Measurements from ENCODE around the gene BARHL1.

Gene BARHL1

GRCh38 chr9:132610661-132611060 is 28.3 kb downstream of the BARHL1 start:
- no peak overlapping the region for H3K4me3 ChIP-seq (ENCODE audit: low read depth, low read length)

- H3K4me3 ChIP-seq (ENCODE audit: low read depth, low read length): no peak overlapping the region
These were observed 31.9 kb downstream of the BARHL1 start for GRCh38 chr9:132614324-132614723.

- no peak overlapping the region for H3K4me3 ChIP-seq (ENCODE audit: low read depth, low read length)
These were observed 33.4 kb downstream of the BARHL1 start for GRCh38 chr9:132615774-132616173.

GRCh38 chr9:132616725-132617124 is 34.3 kb downstream of the BARHL1 start:
- H3K4me3 ChIP-seq (ENCODE audit: low read depth, low read length): no peak overlapping the region

GRCh38 chr9:132622159-132622558 is 39.8 kb downstream of the BARHL1 start:
- H3K4me3 ChIP-seq (ENCODE audit: low read depth, low read length): no peak overlapping the region

- H3K4me3 ChIP-seq (ENCODE audit: low read depth, low read length): no peak overlapping the region
These were observed 43.9 kb downstream of the BARHL1 start for GRCh38 chr9:132626285-132626684.

- H3K4me3 ChIP-seq (ENCODE audit: low read depth, low read length): no peak overlapping the region
These were observed 44.7 kb downstream of the BARHL1 start for GRCh38 chr9:132627106-132627505.

GRCh38 chr9:132627594-132627993 is 45.2 kb downstream of the BARHL1 start:
- H3K4me3 ChIP-seq (ENCODE audit: low read depth, low read length): no peak overlapping the region

- H3K4me3 ChIP-seq (ENCODE audit: low read depth, low read length): no peak overlapping the region
These were observed 46.3 kb downstream of the BARHL1 start for GRCh38 chr9:132628746-132629145.

GRCh38 chr9:132630116-132630515 is 47.7 kb downstream of the BARHL1 start:
- H3K4me3 ChIP-seq (ENCODE audit: low read depth, low read length): no peak overlapping the region

GRCh38 chr9:132630811-132631210 is 48.4 kb downstream of the BARHL1 start:
- H3K4me3 ChIP-seq (ENCODE audit: low read depth, low read length): no peak overlapping the region

GRCh38 chr9:132631280-132631679 is 48.9 kb downstream of the BARHL1 start:
- no peak overlapping the region for H3K4me3 ChIP-seq (ENCODE audit: low read depth, low read length)

GRCh38 chr9:132631685-132632084 is 49.3 kb downstream of the BARHL1 start:
- H3K4me3 ChIP-seq (ENCODE audit: low read depth, low read length): no peak overlapping the region

GRCh38 chr9:132632413-132633129 is 50.2 kb downstream of the BARHL1 start:
- no peak overlapping the region for H3K4me3 ChIP-seq (ENCODE audit: low read depth, low read length)

GRCh38 chr9:132634327-132634726 is 51.9 kb downstream of the BARHL1 start:
- no peak overlapping the region for H3K4me3 ChIP-seq (ENCODE audit: low read depth, low read length)

- H3K4me3 ChIP-seq (ENCODE audit: low read depth, low read length): no peak overlapping the region
These were observed 54.9 kb downstream of the BARHL1 start for GRCh38 chr9:132637351-132637750.

GRCh38 chr9:132637801-132638200 is 55.4 kb downstream of the BARHL1 start:
- no peak overlapping the region for H3K4me3 ChIP-seq (ENCODE audit: low read depth, low read length)

GRCh38 chr9:132638240-132638639 is 55.8 kb downstream of the BARHL1 start:
- H3K4me3 ChIP-seq (ENCODE audit: low read depth, low read length): no peak overlapping the region

GRCh38 chr9:132639322-132639721 is 56.9 kb downstream of the BARHL1 start:
- no peak overlapping the region for H3K4me3 ChIP-seq (ENCODE audit: low read depth, low read length)
